CD4-positive, alpha-beta T cell (primary cell): Measurements from ENCODE around the gene CSDE1. TPM values are rescaled to one million over a fixed set of nuclear protein-coding genes. Genes with fewer than 3 reads are reported as not detected.

ENCODE experiments used
- ATAC-seq: fragments of 200-7000 bp; cut with Tn5 transposase; one replicate; pipeline ENCODE4 v1.10.0; 2022; ENCODE audit warnings: mild to moderate bottlenecking; ENCODE audit not compliant: poor library complexity
- CTCF ChIA-PET: fragments of 350-600 bp; sonication (Branson Sonifier 250); formaldehyde crosslinking; loops from one replicate; lab custom pipeline; 2021; ENCODE audit warnings: antibody characterized with exemption, inconsistent platforms; lab: Charles Lee
- POLR2A ChIA-PET: fragments of 350-600 bp; sonication (Branson Sonifier 250); formaldehyde crosslinking; loops from one replicate; lab custom pipeline; 2021; ENCODE audit warnings: antibody characterized with exemption, inconsistent platforms; lab: Charles Lee
- DNase-seq, 14 experiments: peaks; one replicate each; pipeline ENCODE4 v3.0.0-alpha.2; 2013 to 2020; ENCODE audit warnings: mixed read lengths in 2 of 14
- H3K27ac ChIP-seq, 2 donors: one replicate each; pipeline versions ENCODE4 v1.5.1 to v1.7.0; 2013; ENCODE audit warnings: low read length in 2 of 2, low read depth in 1 of 2, mild to moderate bottlenecking in 1 of 2
- H3K27me3 ChIP-seq, 2 experiments: 1 replicate in 1 of 2; 2 replicates in 1 of 2; pipeline versions ENCODE4 v1.6.1 to v1.7.0; 2013; ENCODE audit warnings: low read length in 2 of 2, control low read depth in 1 of 2, mild to moderate bottlenecking in 1 of 2, moderate library complexity in 1 of 2; ENCODE audit not compliant: insufficient read depth in 2 of 2, control insufficient read depth in 1 of 2
- H3K36me3 ChIP-seq: one replicate; pipeline ENCODE4 v1.6.1; 2013; ENCODE audit warnings: low read length, control low read depth; ENCODE audit not compliant: insufficient read depth
- H3K4me1 ChIP-seq: one replicate; pipeline ENCODE4 v1.6.1; 2013; ENCODE audit warnings: low read length, control low read depth; ENCODE audit not compliant: insufficient read depth
- H3K4me3 ChIP-seq: one replicate; pipeline ENCODE4 v1.5.1; 2013; ENCODE audit warnings: mild to moderate bottlenecking, low read length, moderate library complexity
- H3K9me3 ChIP-seq, 2 experiments: 1 replicate in 1 of 2; 2 replicates in 1 of 2; pipeline versions ENCODE4 v1.6.1 to v1.7.0; 2013; ENCODE audit warnings: low read length in 2 of 2, mild to moderate bottlenecking in 2 of 2, control low read depth in 1 of 2, moderate library complexity in 1 of 2; ENCODE audit not compliant: control insufficient read depth in 1 of 2, insufficient read depth in 1 of 2
- H3K27ac Mint-ChIP-seq: one replicate; pipeline ENCODE4 v1.8.0; 2020; ENCODE audit warnings: mixed read lengths
- H3K27me3 Mint-ChIP-seq: one replicate; pipeline ENCODE4 v1.8.0; 2021; ENCODE audit warnings: mixed read lengths
- H3K36me3 Mint-ChIP-seq: one replicate; pipeline ENCODE4 v1.8.0; 2021; ENCODE audit warnings: low read depth, mixed read lengths
- H3K4me1 Mint-ChIP-seq: one replicate; pipeline ENCODE4 v1.8.0; 2021; ENCODE audit warnings: low read depth, mixed read lengths
- H3K4me3 Mint-ChIP-seq: one replicate; pipeline ENCODE4 v1.8.0; 2020; ENCODE audit warnings: mild to moderate bottlenecking, mixed read lengths
- H3K9me3 Mint-ChIP-seq: one replicate; pipeline ENCODE4 v1.8.0; 2020; ENCODE audit warnings: mixed read lengths
- intact Hi-C, 2 experiments: fragments of 100-400 bp; cut with DNase I in 1 of 2; cut with micrococcal nuclease in 1 of 2; formaldehyde crosslinking; loops; one replicate each; pipeline versions ENCODE4 v1.15.1 to v1.9.0; 2023 to 2025; cut with DNase I, micrococcal nuclease
- total RNA-seq, 174 experiments: library from RNA in 2 of 174; stranded (reverse) in 2 of 174; gene quantifications; one replicate each; pipeline ENCODE4 v1.2.3 and lab custom pipeline; 2021 to 2026
- TF ChIP-seq, protein P1 (sequence below): fragments of 200-600 bp; IDR thresholded peaks from one replicate; pipeline ENCODE4 v1.8.0; 2022; ENCODE audit warnings: antibody characterized with exemption, mild to moderate bottlenecking

The CSDE1 gene
- total RNA-seq, 2 experiments from 2014 or later, result 725 to 731 TPM

DNA sequence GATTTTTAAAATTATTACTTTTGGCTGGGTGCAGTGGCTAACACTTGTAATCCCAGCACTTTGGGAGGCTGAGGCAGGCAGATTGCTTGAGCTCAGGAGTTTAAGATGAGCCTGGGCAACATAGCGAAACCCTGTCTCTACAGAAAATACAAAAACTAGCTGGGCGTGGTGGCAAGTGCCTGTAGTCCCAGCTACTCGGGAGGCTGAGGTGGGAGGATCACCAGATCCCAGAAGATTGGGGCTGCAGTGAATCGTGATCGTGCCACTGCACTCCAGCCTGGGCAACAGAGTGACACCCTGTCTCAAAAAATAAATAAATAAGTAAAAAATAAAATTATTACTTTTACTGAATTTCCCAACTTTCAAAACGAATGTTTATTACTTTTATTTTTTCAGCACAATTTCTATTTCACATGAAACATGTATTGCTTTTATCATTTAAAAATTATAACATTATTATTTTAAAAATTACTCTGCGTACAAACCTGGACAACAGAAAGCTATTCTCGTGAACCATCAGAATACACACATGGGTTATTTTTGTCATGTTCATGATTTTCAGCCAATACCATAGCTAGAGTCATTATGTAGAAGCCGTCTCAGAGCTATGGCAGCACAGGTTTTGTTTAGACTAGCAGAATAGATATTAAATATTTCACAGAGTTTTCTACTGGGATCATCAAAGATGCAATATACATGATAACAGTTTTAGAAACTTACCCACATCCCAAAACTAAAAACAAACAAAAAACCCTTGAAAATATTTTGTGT, 63.1 kb downstream of the CSDE1 start:
- H3K9me3 Mint-ChIP-seq, result no peaks in the 10 kb centered on the region
- peaks cover 25% of the 10 kb centered on the region for H3K27me3 Mint-ChIP-seq
- no peak overlapping the region for H3K27ac Mint-ChIP-seq
- H3K36me3 ChIP-seq, result no peaks in the 10 kb centered on the region
- DNase-seq (no peak), ATAC-seq (no peak)
- intact Hi-C loops, result no loop called here
- ChIA-PET CTCF (interaction anchor here (1.2 kb wide), 1 partner anchor 8 kb away, joined by 4 read pairs; no protein-coding TSS in a partner anchor), POLR2A (no interaction called here)
- no peak overlapping the region for H3K4me3 Mint-ChIP-seq
- TF ChIP-seq, protein P1, sequence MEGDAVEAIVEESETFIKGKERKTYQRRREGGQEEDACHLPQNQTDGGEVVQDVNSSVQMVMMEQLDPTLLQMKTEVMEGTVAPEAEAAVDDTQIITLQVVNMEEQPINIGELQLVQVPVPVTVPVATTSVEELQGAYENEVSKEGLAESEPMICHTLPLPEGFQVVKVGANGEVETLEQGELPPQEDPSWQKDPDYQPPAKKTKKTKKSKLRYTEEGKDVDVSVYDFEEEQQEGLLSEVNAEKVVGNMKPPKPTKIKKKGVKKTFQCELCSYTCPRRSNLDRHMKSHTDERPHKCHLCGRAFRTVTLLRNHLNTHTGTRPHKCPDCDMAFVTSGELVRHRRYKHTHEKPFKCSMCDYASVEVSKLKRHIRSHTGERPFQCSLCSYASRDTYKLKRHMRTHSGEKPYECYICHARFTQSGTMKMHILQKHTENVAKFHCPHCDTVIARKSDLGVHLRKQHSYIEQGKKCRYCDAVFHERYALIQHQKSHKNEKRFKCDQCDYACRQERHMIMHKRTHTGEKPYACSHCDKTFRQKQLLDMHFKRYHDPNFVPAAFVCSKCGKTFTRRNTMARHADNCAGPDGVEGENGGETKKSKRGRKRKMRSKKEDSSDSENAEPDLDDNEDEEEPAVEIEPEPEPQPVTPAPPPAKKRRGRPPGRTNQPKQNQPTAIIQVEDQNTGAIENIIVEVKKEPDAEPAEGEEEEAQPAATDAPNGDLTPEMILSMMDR, result no peak
- H3K4me1 Mint-ChIP-seq, result no peaks in the 10 kb centered on the region
- no peak overlapping the region for H3K4me3 ChIP-seq
- H3K36me3 Mint-ChIP-seq, result no peaks in the 10 kb centered on the region
- H3K27ac ChIP-seq, result no peak overlapping the region
- H3K27me3 ChIP-seq, result no peaks in the 10 kb centered on the region
- H3K9me3 ChIP-seq, result no peaks in the 10 kb centered on the region
- H3K4me1 ChIP-seq, result no peaks in the 10 kb centered on the region

DNA sequence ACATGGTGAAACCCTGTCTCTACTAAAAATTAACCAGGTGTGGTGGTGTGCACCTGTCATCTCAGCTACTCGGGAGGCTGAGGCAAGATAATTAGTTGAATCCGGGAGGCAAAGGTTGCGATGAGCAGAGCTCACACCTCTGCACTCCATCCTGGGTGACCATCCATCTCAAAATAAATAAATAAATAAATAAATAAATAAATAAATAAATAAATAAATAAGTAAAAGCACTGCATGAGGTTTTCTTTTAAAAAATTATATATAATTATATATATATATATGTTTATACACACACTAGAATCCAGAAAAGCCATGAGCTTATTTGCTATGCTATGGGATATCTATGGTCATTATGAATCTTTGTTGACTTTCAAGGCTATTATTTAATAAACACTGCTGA, 64.8 kb downstream of the CSDE1 start:
- CTCF ChIA-PET, result no interaction called here
- POLR2A ChIA-PET, result no interaction called here
- Mint-ChIP-seq H3K4me1 (no peaks in the 10 kb centered on the region), H3K36me3 (no peaks in the 10 kb centered on the region), H3K9me3 (no peaks in the 10 kb centered on the region), H3K27ac (no peak overlapping the region), H3K4me3 (no peak overlapping the region), H3K27me3 (peaks cover 37% of the 10 kb centered on the region)
- Histone ChIP-seq H3K9me3 (no peaks in the 10 kb centered on the region), H3K4me1 (no peaks in the 10 kb centered on the region), H3K36me3 (no peaks in the 10 kb centered on the region), H3K4me3 (no peak overlapping the region), H3K27ac (no peak overlapping the region), H3K27me3 (peaks cover 0 to 8% of the 10 kb centered on the region in 2 experiments)
- DNase-seq, result no peak
- TF ChIP-seq, protein P1, result no peak
- intact Hi-C loops, result no loop called here
- no peak for ATAC-seq

GRCh38 chr1:114691061-114691460, 66.7 kb downstream of the CSDE1 start:
- TF ChIP-seq, protein P1, result no peak
- Histone ChIP-seq H3K36me3 (no peaks in the 10 kb centered on the region), H3K27ac (no peak overlapping the region), H3K4me1 (no peaks in the 10 kb centered on the region), H3K4me3 (no peak overlapping the region), H3K9me3 (no peaks in the 10 kb centered on the region), H3K27me3 (peaks cover 5 to 9% of the 10 kb centered on the region in 2 experiments)
- CTCF ChIA-PET, result no interaction called here
- H3K4me3 Mint-ChIP-seq, result no peak overlapping the region
- no peak for DNase-seq
- no peaks in the 10 kb centered on the region for H3K36me3 Mint-ChIP-seq
- H3K27me3 Mint-ChIP-seq, result peaks cover 52% of the 10 kb centered on the region
- H3K4me1 Mint-ChIP-seq, result no peaks in the 10 kb centered on the region
- H3K9me3 Mint-ChIP-seq, result no peaks in the 10 kb centered on the region
- POLR2A ChIA-PET, result no interaction called here
- no peak overlapping the region for H3K27ac Mint-ChIP-seq
- intact Hi-C loops, result no loop called here
- no peak for ATAC-seq
